ENCODE results near the gene NPEPPS. TPM values are rescaled to one million over a fixed set of nuclear protein-coding genes. Genes with fewer than 3 reads are reported as not detected.
"Not testable (repeated sequence)": the region's sequence is repeated elsewhere in the genome, so short reads cannot be mapped to it uniquely, and the experiment has no call there.

The NPEPPS gene
- total RNA-seq, 1 experiment from 2014 or later: 207 TPM

DNA sequence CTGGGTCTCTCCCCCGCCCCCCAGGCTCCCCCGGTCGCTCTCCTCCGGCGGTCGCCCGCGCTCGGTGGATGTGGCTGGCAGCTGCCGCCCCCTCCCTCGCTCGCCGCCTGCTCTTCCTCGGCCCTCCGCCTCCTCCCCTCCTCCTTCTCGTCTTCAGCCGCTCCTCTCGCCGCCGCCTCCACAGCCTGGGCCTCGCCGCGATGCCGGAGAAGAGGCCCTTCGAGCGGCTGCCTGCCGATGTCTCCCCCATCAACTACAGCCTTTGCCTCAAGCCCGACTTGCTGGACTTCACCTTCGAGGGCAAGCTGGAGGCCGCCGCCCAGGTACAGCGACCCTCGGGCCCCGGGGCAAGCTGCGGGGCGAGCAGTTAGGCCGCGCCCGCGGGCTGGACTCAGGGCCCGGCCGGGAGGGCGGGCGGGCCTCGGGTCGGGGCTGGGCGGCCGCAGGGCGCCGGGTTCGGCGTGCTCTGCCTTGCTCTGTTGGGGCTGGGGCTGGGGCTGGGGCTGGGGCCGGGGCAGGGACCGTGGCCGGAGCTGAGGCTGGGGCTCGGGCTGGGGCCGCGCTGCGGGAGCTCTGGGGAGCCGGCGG lies 419 bp downstream of the NPEPPS start:
- H3K36me3 ChIP-seq (ENCODE audit: control insufficient read depth in 1 of 2, insufficient read depth in 2 of 2, low read length in 2 of 2); DNase-seq (ENCODE audit: low read depth, low spot score); H2AFZ ChIP-seq (ENCODE audit: low read depth, low read length, poor library complexity, severe bottlenecking); BruUV-seq (replicated peaks); H3K9me3 ChIP-seq (ENCODE audit: control insufficient read depth in 1 of 2, insufficient read depth in 1 of 2, low read depth in 1 of 2, low read length in 2 of 2); H4K20me1 ChIP-seq (ENCODE audit: insufficient read depth); POLR2A ChIA-PET; H3K27me3 ChIP-seq (ENCODE audit: insufficient read depth, low read length); CTCF ChIA-PET; H3K9me2 ChIP-seq (ENCODE audit: insufficient read depth); RAD21 ChIA-PET (ENCODE audit: low non-redundant PET in 1 of 2, low total read pairs in 2 of 2, uncharacterized antibody in 2 of 2, unreplicated experiment in 2 of 2): not testable (repeated sequence)
- H3K4me3 ChIP-seq (replicated peaks in 1 of 2; ENCODE audit: low read depth in 1 of 2, low read length in 2 of 2): peak overlapping the region; percentile 69 to 76
- peak overlapping the region; percentile 82 for H3K9ac ChIP-seq (ENCODE audit: low read length)
- intact Hi-C loops (cut with micrococcal nuclease): loop anchor here (10.0 kb wide), 1 partner anchor 63 kb away; no protein-coding TSS in a partner anchor
- H3K27ac ChIP-seq (ENCODE audit: low read depth, low read length): peak overlapping the region; percentile 78
- peak; percentile 59 for ATAC-seq
- TF ChIP-seq ZFX (IDR thresholded peaks at IDR 0.05): peak; percentile 51
- H3K79me2 ChIP-seq (ENCODE audit: insufficient read depth, low read length): peaks cover 37% of the 10 kb centered on the region
- H3K4me2 ChIP-seq (ENCODE audit: low read length): peak overlapping the region; percentile 85
- peaks cover 8 to 16% of the 10 kb centered on the region in 2 experiments for H3K4me1 ChIP-seq (ENCODE audit: control insufficient read depth in 1 of 2, insufficient read depth in 2 of 2, low read length in 2 of 2)

DNA sequence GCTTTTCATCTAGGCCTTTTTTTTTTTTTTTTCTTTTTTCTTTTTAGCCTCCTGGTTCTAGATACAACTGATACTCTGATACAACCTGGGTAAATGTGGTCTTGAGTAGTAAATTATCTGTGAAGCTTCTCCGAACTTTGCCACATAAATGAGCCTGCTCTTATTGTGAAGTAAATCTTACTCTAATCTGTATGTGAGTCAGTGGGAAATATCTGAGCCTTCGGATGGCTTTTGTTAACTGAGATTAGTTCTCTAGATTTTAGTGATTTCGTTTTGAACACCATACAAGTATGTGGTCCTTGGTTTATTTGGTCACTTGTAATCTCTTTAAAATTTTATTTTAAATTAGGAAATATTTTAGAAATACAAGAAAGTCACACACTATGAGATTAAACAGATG lies 8.2 kb downstream of the NPEPPS start:
- H3K27ac ChIP-seq (ENCODE audit: low read depth, low read length); POLR2A ChIA-PET; ATAC-seq; RAD21 ChIA-PET (ENCODE audit: low non-redundant PET in 1 of 2, low total read pairs in 2 of 2, uncharacterized antibody in 2 of 2, unreplicated experiment in 2 of 2); CTCF ChIA-PET; H3K9me2 ChIP-seq (ENCODE audit: insufficient read depth); BruUV-seq (replicated peaks); H3K27me3 ChIP-seq (ENCODE audit: insufficient read depth, low read length); H2AFZ ChIP-seq (ENCODE audit: low read depth, low read length, poor library complexity, severe bottlenecking); H3K4me3 ChIP-seq (replicated peaks in 1 of 2; ENCODE audit: low read depth in 1 of 2, low read length in 2 of 2); H3K9me3 ChIP-seq (ENCODE audit: control insufficient read depth in 1 of 2, insufficient read depth in 1 of 2, low read depth in 1 of 2, low read length in 2 of 2); H3K4me2 ChIP-seq (ENCODE audit: low read length); DNase-seq (ENCODE audit: low read depth, low spot score); H3K36me3 ChIP-seq (ENCODE audit: control insufficient read depth in 1 of 2, insufficient read depth in 2 of 2, low read length in 2 of 2); H3K4me1 ChIP-seq (ENCODE audit: control insufficient read depth in 1 of 2, insufficient read depth in 2 of 2, low read length in 2 of 2); H4K20me1 ChIP-seq (ENCODE audit: insufficient read depth); H3K9ac ChIP-seq (ENCODE audit: low read length): not testable (repeated sequence)
- H3K79me2 ChIP-seq (ENCODE audit: insufficient read depth, low read length): peaks cover 79% of the 10 kb centered on the region
- intact Hi-C loops (cut with micrococcal nuclease): loop anchor here (10.0 kb wide), 1 partner anchor 56 kb away; no protein-coding TSS in a partner anchor

DNA sequence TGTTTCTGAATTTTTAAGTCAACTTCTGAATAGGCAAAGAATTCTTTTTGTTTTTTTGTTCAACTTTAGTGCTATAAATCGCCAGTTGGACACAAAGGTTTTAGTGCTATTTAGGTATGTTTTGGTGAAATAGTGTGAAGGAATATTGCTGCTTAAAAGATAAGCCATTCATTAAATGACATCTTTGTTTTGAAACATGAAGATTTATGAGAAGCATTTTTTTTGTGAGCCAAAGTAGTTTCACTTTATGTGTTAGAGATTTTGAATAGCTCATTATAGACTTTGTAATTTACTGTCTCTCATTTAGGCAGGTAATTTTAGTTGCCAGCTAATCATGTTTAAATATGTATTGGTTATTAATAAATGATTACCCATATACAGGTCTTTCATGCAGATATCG lies 10.8 kb downstream of the NPEPPS start:
- intact Hi-C loops (cut with micrococcal nuclease); ATAC-seq; H3K9me2 ChIP-seq (ENCODE audit: insufficient read depth); DNase-seq (ENCODE audit: low read depth, low spot score); H2AFZ ChIP-seq (ENCODE audit: low read depth, low read length, poor library complexity, severe bottlenecking); H3K4me1 ChIP-seq (ENCODE audit: control insufficient read depth in 1 of 2, insufficient read depth in 2 of 2, low read length in 2 of 2); RAD21 ChIA-PET (ENCODE audit: low non-redundant PET in 1 of 2, low total read pairs in 2 of 2, uncharacterized antibody in 2 of 2, unreplicated experiment in 2 of 2); H3K4me2 ChIP-seq (ENCODE audit: low read length); H3K9ac ChIP-seq (ENCODE audit: low read length); H3K27me3 ChIP-seq (ENCODE audit: insufficient read depth, low read length); H3K9me3 ChIP-seq (ENCODE audit: control insufficient read depth in 1 of 2, insufficient read depth in 1 of 2, low read depth in 1 of 2, low read length in 2 of 2); CTCF ChIA-PET; POLR2A ChIA-PET; BruUV-seq (replicated peaks); H3K27ac ChIP-seq (ENCODE audit: low read depth, low read length); H4K20me1 ChIP-seq (ENCODE audit: insufficient read depth); H3K36me3 ChIP-seq (ENCODE audit: control insufficient read depth in 1 of 2, insufficient read depth in 2 of 2, low read length in 2 of 2); H3K4me3 ChIP-seq (replicated peaks in 1 of 2; ENCODE audit: low read depth in 1 of 2, low read length in 2 of 2): not testable (repeated sequence)
- H3K79me2 ChIP-seq (ENCODE audit: insufficient read depth, low read length): peaks cover 75% of the 10 kb centered on the region

DNA sequence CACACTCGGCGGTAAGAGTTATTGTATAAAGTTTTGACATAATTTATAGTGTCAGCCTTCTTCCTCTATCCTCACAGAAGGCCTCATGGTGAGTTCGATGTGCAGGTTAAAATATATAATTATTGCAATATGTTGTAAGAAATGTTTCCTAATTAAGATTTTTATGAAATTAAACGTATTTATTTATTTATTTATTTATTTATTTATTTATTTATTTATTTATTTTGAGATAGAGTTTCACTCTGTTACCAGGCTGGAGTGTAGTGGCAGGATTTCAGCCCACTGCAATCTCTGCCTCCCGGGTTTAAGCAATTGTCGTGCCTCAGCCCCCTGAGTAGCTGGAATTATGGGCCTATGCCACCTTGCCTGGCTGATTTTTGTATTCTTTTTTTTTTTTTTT lies 13.4 kb downstream of the NPEPPS start:
- BruUV-seq (replicated peaks); intact Hi-C loops (cut with micrococcal nuclease); H3K4me2 ChIP-seq (ENCODE audit: low read length); RAD21 ChIA-PET (ENCODE audit: low non-redundant PET in 1 of 2, low total read pairs in 2 of 2, uncharacterized antibody in 2 of 2, unreplicated experiment in 2 of 2); H3K9me3 ChIP-seq (ENCODE audit: control insufficient read depth in 1 of 2, insufficient read depth in 1 of 2, low read depth in 1 of 2, low read length in 2 of 2); H3K36me3 ChIP-seq (ENCODE audit: control insufficient read depth in 1 of 2, insufficient read depth in 2 of 2, low read length in 2 of 2); H3K9me2 ChIP-seq (ENCODE audit: insufficient read depth); H4K20me1 ChIP-seq (ENCODE audit: insufficient read depth); H3K27me3 ChIP-seq (ENCODE audit: insufficient read depth, low read length); CTCF ChIA-PET; H3K4me3 ChIP-seq (replicated peaks in 1 of 2; ENCODE audit: low read depth in 1 of 2, low read length in 2 of 2); POLR2A ChIA-PET; H3K27ac ChIP-seq (ENCODE audit: low read depth, low read length); ATAC-seq; H3K4me1 ChIP-seq (ENCODE audit: control insufficient read depth in 1 of 2, insufficient read depth in 2 of 2, low read length in 2 of 2); H2AFZ ChIP-seq (ENCODE audit: low read depth, low read length, poor library complexity, severe bottlenecking); H3K9ac ChIP-seq (ENCODE audit: low read length); DNase-seq (ENCODE audit: low read depth, low spot score): not testable (repeated sequence)
- peaks cover 71% of the 10 kb centered on the region for H3K79me2 ChIP-seq (ENCODE audit: insufficient read depth, low read length)

Data from HCT116 (cell line).